Glutamatergic neuron (in vitro differentiated cells): ENCODE results near the gene KANK4. TPM values are rescaled to one million over a fixed set of nuclear protein-coding genes. Genes with fewer than 3 reads are reported as not detected.

Experiments
- DNase-seq: peaks from one replicate; pipeline ENCODE4 v3.0.0; 2022
- H3K27ac Mint-ChIP-seq: one replicate; pipeline ENCODE4 v1.8.0; 2020; ENCODE audit warnings: mild to moderate bottlenecking, mixed read lengths, inconsistent platforms; ENCODE audit not compliant: unreplicated experiment
- H3K27me3 Mint-ChIP-seq: one replicate; pipeline ENCODE4 v1.8.0; 2020; ENCODE audit warnings: mild to moderate bottlenecking, moderate library complexity, mixed read lengths, inconsistent platforms; ENCODE audit not compliant: unreplicated experiment
- H3K36me3 Mint-ChIP-seq: one replicate; pipeline ENCODE4 v1.8.0; 2020; ENCODE audit warnings: mild to moderate bottlenecking, mixed read lengths, inconsistent platforms; ENCODE audit not compliant: unreplicated experiment
- H3K4me1 Mint-ChIP-seq: one replicate; pipeline ENCODE4 v1.8.0; 2020; ENCODE audit warnings: mild to moderate bottlenecking, low read depth, mixed read lengths, inconsistent platforms; ENCODE audit not compliant: unreplicated experiment
- H3K4me3 Mint-ChIP-seq: one replicate; pipeline ENCODE4 v1.8.0; 2020; ENCODE audit warnings: mild to moderate bottlenecking, mixed read lengths, inconsistent platforms; ENCODE audit not compliant: unreplicated experiment
- H3K9me3 Mint-ChIP-seq: one replicate; pipeline ENCODE4 v1.8.0; 2020; ENCODE audit warnings: mild to moderate bottlenecking, moderate library complexity, mixed read lengths, inconsistent platforms; ENCODE audit not compliant: unreplicated experiment
- total RNA-seq: library from RNA; stranded (reverse); fragmentation: NEBNext Ultra II Directional; extraction: Animal tissue kit (Norgen Biotek cat#: 25700); gene quantifications from one replicate; pipeline ENCODE4 v1.2.1, GENCODE V29; 2021; ENCODE audit not compliant: unreplicated experiment
- TF ChIP-seq, protein P1 (sequence below): fragments of 200-600 bp; sonication (generic); IDR thresholded peaks from one replicate; pipeline ENCODE4 v1.5.0; 2021; ENCODE audit not compliant: partially characterized antibody, unreplicated experiment

KANK4 gene
- total RNA-seq, 1 donor from 2014 or later, result not detected

DNA sequence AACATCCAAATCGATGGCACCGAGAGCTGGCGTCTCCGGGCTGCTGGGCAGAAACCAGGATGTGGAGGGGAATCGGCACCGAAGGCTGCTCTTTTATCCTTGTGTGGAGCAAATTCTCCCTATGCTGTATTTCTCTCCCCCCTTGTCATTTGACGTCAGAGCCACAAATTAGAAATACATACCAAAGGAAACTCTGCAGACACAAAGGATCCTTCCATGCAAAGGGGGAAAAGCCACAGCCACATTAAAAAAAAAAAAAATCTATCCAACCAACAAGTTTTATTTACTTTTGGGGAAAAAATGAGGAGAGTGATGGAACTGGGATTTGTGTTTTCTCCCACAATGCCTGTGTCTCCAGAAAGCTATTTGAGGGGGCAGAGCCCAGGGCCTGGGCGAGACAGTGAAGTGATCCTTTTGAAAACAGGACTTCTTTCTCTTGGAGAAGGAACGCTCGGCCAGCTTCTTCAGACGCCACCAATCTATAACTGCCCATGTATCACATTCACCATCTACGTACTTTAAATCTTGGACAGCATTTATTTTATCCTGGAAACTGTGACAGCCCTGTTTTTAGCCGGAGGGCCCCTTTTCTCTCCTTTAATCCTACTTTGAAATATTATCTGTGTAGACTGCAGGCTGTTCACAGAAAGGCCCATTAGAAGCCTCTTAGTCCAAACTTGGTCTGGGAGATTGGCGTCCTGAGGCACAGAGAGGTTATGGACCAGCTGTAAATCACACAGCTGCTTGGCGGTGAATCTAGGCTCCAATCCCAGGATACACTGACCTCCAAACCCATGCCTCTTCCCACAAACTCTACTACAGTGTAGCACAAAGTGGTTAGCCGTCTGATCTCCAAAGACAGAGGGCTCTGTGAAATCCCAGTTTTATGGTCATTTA is 4.5 kb downstream of the KANK4 start:
- no peak for DNase-seq
- TF ChIP-seq, protein P1, sequence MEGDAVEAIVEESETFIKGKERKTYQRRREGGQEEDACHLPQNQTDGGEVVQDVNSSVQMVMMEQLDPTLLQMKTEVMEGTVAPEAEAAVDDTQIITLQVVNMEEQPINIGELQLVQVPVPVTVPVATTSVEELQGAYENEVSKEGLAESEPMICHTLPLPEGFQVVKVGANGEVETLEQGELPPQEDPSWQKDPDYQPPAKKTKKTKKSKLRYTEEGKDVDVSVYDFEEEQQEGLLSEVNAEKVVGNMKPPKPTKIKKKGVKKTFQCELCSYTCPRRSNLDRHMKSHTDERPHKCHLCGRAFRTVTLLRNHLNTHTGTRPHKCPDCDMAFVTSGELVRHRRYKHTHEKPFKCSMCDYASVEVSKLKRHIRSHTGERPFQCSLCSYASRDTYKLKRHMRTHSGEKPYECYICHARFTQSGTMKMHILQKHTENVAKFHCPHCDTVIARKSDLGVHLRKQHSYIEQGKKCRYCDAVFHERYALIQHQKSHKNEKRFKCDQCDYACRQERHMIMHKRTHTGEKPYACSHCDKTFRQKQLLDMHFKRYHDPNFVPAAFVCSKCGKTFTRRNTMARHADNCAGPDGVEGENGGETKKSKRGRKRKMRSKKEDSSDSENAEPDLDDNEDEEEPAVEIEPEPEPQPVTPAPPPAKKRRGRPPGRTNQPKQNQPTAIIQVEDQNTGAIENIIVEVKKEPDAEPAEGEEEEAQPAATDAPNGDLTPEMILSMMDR, result no peak
- no peak overlapping the region for H3K27ac Mint-ChIP-seq
- no peaks in the 10 kb centered on the region for H3K9me3 Mint-ChIP-seq
- no peaks in the 10 kb centered on the region for H3K4me1 Mint-ChIP-seq
- peaks cover 9% of the 10 kb centered on the region for H3K27me3 Mint-ChIP-seq
- H3K36me3 Mint-ChIP-seq, result no peaks in the 10 kb centered on the region
- no peak overlapping the region for H3K4me3 Mint-ChIP-seq

DNA sequence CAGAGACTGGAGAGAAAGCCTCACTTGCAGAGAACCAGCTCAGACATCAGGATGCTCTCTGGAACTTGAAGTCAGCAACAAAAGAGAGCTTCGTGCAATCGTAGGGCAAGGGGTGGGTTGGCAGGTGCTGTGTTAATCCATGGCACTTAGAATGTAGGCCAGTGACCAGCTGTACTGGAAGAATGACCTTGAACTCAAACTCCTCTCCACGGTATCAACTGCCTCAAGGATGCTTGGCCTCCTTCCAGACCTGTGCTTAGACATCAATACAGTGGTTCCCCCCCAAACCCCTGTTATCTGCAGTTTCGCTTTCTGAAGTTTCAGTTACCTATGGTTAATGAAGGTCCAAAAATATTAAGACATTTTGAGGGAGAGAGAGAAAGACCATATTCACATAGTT is 6.5 kb downstream of the KANK4 start:
- H3K4me3 Mint-ChIP-seq, result no peak overlapping the region
- TF ChIP-seq, protein P1, result no peak
- no peaks in the 10 kb centered on the region for H3K4me1 Mint-ChIP-seq
- no peaks in the 10 kb centered on the region for H3K9me3 Mint-ChIP-seq
- H3K36me3 Mint-ChIP-seq, result no peaks in the 10 kb centered on the region
- H3K27me3 Mint-ChIP-seq, result peaks cover 10% of the 10 kb centered on the region
- no peak overlapping the region for H3K27ac Mint-ChIP-seq
- DNase-seq, result no peak

DNA sequence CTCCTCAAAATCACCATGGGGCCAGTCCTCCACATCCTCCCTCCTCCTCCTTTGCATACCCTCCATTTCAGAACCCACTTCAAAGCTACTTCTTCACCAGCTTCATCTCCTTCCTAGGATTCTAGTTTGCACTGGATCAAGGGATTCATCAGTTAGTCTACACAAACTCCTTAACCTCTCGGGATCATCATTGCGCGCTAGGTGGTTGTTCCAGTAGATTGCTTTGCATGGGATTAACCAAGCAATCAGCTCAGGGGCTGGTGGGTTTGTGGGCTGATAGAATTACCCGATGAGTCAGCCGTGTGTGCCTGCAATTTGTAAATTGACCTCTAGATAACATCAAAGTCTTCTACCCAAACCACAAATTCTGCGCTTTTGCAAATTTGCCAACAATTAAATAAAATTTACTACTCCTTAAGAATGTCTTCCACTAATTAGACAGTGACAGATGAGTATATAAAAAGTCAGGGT is 7.7 kb downstream of the KANK4 start:
- Mint-ChIP-seq H3K4me3 (no peak overlapping the region), H3K9me3 (no peaks in the 10 kb centered on the region), H3K4me1 (no peaks in the 10 kb centered on the region), H3K36me3 (no peaks in the 10 kb centered on the region), H3K27me3 (peaks cover 8% of the 10 kb centered on the region), H3K27ac (no peak overlapping the region)
- DNase-seq, result no peak
- TF ChIP-seq, protein P1, result no peak

DNA sequence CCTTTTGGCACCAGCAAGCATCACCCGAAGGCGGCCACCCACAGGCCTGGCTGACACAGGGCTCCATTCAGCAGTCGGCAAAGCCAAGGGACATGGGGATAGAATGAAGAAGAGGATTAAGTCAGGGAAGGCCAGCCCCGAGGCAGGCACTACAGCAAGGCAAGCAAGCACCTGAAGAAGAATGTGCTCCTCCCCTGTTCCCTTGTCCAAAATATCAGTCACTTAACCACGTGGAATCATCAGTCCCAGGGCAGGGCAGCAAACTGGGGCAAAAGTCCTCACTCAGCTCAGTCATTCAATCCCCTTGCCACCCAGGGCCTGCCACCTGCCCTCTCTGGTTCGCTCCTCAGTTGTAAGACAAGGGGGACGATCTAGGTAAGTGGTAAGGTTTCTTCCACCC is 9.3 kb downstream of the KANK4 start:
- Mint-ChIP-seq H3K27ac (no peak overlapping the region), H3K4me3 (no peak overlapping the region), H3K9me3 (no peaks in the 10 kb centered on the region), H3K4me1 (no peaks in the 10 kb centered on the region), H3K36me3 (no peaks in the 10 kb centered on the region), H3K27me3 (peaks cover 8% of the 10 kb centered on the region)
- DNase-seq, result no peak
- TF ChIP-seq, protein P1, result no peak

DNA sequence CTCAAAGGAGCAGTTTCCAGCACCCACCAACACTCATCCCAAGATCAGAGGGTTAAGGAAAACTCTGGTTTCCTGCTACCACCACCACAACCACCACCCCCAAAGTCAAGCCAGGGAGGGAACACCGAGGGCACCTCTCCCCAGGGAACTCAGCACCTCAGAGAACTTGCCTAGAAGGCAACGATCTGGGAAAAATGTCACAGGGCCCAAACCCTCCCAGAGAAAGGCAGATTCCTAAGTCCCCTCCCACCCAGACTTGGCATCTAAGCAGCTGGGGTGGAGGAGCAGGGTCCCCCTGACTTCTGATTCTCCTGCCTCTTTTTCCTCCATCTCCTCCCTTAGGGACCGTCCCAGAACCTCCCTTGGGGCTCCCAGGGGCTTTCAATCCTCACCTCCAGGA is 10.6 kb downstream of the KANK4 start:
- H3K4me1 Mint-ChIP-seq, result no peaks in the 10 kb centered on the region
- H3K36me3 Mint-ChIP-seq, result no peaks in the 10 kb centered on the region
- DNase-seq, result no peak

More for the DNA sequence above, 10.6 kb downstream of the KANK4 start:
- Mint-ChIP-seq H3K27ac (no peak overlapping the region), H3K9me3 (no peaks in the 10 kb centered on the region), H3K4me3 (no peak overlapping the region), H3K27me3 (peaks cover 8% of the 10 kb centered on the region)
- TF ChIP-seq, protein P1, result no peak
